ENCODE measurements around the gene THEMIS. TPM values are rescaled to one million over a fixed set of nuclear protein-coding genes. Genes with fewer than 3 reads are reported as not detected.
A peak's percentile ranks its signal among the peaks of the same experiment; 100 is the strongest.

THEMIS gene
- total and polyA plus RNA-seq, 2 of the 4 experiments (the other 2 are of a cell fraction) = not detected

- no peaks in the 10 kb centered on the region for H3K27me3 ChIP-seq (ENCODE audit: control insufficient read depth, insufficient read depth, low read length)
- no peaks in the 10 kb centered on the region for H3K79me1 ChIP-seq (ENCODE audit: low read depth in 1 of 2, low read length in 2 of 2)
- H3K56ac ChIP-seq (ENCODE audit: extremely low read depth, insufficient read depth, low read length) = no peak overlapping the region
- in situ Hi-C loops (cut with MboI; ENCODE audit: low sequenced_read_pairs) (loop anchor here (10.0 kb wide), 2 partner anchors 778 to 998 kb away; no protein-coding TSS in a partner anchor), dilution Hi-C loops (cut with HindIII; ENCODE audit: low sequenced_read_pairs, unreplicated experiment) (no loop called here), intact Hi-C loops (cut with micrococcal nuclease) (loop anchor here (2.0 to 5.0 kb wide), 5 partner anchors 230 to 1635 kb away; partner anchors contain the start of gene PTPRK)
- peak; percentile 92 for ATAC-seq (ENCODE audit: low read depth)
- no peak overlapping the region for H3K27ac ChIP-seq (ENCODE audit: insufficient read depth, low read length)
- H3K14ac ChIP-seq (replicated peaks; ENCODE audit: low read depth, low read length) = no peak overlapping the region
- H4K5ac ChIP-seq (ENCODE audit: low read depth, low read length) = peak overlapping the region; percentile 41; the same call in 1 of the 2 replicates
- no peaks in the 10 kb centered on the region for H3K9me3 ChIP-seq (ENCODE audit: control insufficient read depth, insufficient read depth, low read length)
- no peaks in the 10 kb centered on the region; the same call in 1 of the 2 replicates for H3K9me1 ChIP-seq (ENCODE audit: insufficient read depth, low read length)
- H2BK20ac ChIP-seq (ENCODE audit: low read depth, low read length) = no peak overlapping the region
- TF ChIP-seq SMC3 (IDR thresholded peaks at IDR 0.05; ENCODE audit: low read depth, low read length) (peak; percentile 85), RAD21 (IDR thresholded peaks at IDR 0.05; ENCODE audit: low read length) (peak; percentile 95), USF2 (IDR thresholded peaks at IDR 0.05; ENCODE audit: low read depth, low read length) (no peak), CHD1 (IDR thresholded peaks at IDR 0.05; ENCODE audit: low read depth, low read length) (no peak), NFE2L2 (IDR thresholded peaks at IDR 0.05; ENCODE audit: low read depth, low read length) (no peak), CTCF (conservative IDR thresholded peaks at IDR 0.05; ENCODE audit: low read depth, low read length) (peak; percentile 74), MAZ (IDR thresholded peaks at IDR 0.05; ENCODE audit: borderline replicate concordance, low read depth, low read length) (no peak), MAFK (IDR thresholded peaks at IDR 0.05; ENCODE audit: low read depth, low read length) (no peak), POLR2A (IDR thresholded peaks at IDR 0.05; ENCODE audit: low read depth, low read length) (no peak), RCOR1 (IDR thresholded peaks at IDR 0.05; ENCODE audit: insufficient replicate concordance, low read length) (no peak), CEBPB (IDR thresholded peaks at IDR 0.05; ENCODE audit: low read depth, low read length) (no peak), FOS (IDR thresholded peaks at IDR 0.05; ENCODE audit: low read depth, low read length) (no peak), ELK1 (IDR thresholded peaks at IDR 0.05; ENCODE audit: borderline replicate concordance, low read depth, low read length) (no peak), MXI1 (IDR thresholded peaks at IDR 0.05; ENCODE audit: borderline replicate concordance, low read depth, low read length) (no peak), RFX5 (IDR thresholded peaks at IDR 0.05; ENCODE audit: low read depth, low read length) (no peak), BHLHE40 (IDR thresholded peaks at IDR 0.05; ENCODE audit: low read depth, low read length) (no peak)
- no peak overlapping the region for H3K23ac ChIP-seq (ENCODE audit: low read depth, low read length)
- no peak overlapping the region for H4K8ac ChIP-seq (ENCODE audit: low read depth in 2 of 2, low read length in 2 of 2)
- H2AFZ ChIP-seq (replicated peaks; ENCODE audit: low read length, poor library complexity) = no peak overlapping the region
- H2AK9ac ChIP-seq (replicated peaks; ENCODE audit: low read depth, low read length, poor library complexity) = no peak overlapping the region
- H3K4ac ChIP-seq (ENCODE audit: low read depth, low read length) = no peak overlapping the region
- ChIA-PET POLR2A (ENCODE audit: unreplicated experiment) (interaction anchor here (0.6 kb wide), 1 partner anchor 145 kb away, joined by 3 read pairs; no protein-coding TSS in a partner anchor), CTCF (interaction anchor here (0.9 kb wide), 2 partner anchors 994 to 1010 kb away, joined by 3 to 4 read pairs; no protein-coding TSS in a partner anchor)
- H3K9ac ChIP-seq (ENCODE audit: low read depth, low read length) = no peak overlapping the region
- H3K36me3 ChIP-seq (ENCODE audit: control insufficient read depth, insufficient read depth, low read length) = no peaks in the 10 kb centered on the region
- DNase-seq = peak; percentile 73
- H3K4me1 ChIP-seq (ENCODE audit: control insufficient read depth, insufficient read depth, low read length) = 0 out of 2 replicates have a peak, but pooled peaks cover 2% of the 10 kb centered on the region
- H3K4me2 ChIP-seq (ENCODE audit: low read depth, low read length) = no peak overlapping the region
- H2BK5ac ChIP-seq (ENCODE audit: low read depth, low read length, poor library complexity, severe bottlenecking) = no peak overlapping the region
- H4K91ac ChIP-seq (ENCODE audit: insufficient read depth, low read depth, low read length) = no peak overlapping the region
- H2BK15ac ChIP-seq (ENCODE audit: low read depth, low read length) = no peak overlapping the region
- no peak overlapping the region for H2BK120ac ChIP-seq (ENCODE audit: low read depth, low read length)
- no peaks in the 10 kb centered on the region for H4K20me1 ChIP-seq (ENCODE audit: insufficient read depth, low read length)
- no peak overlapping the region for H3K18ac ChIP-seq (ENCODE audit: low read depth, low read length)
- H2AK5ac ChIP-seq (ENCODE audit: low read depth, low read length) = no peak overlapping the region
- BruUV-seq (replicated peaks) = no TSS peak
- H3K4me3 ChIP-seq (ENCODE audit: insufficient read depth, low read depth, low read length) = no peak overlapping the region
Observed at GRCh38 chr6:127737009-127737486, 163.8 kb downstream of the THEMIS start.

All from IMR-90 (cell line).